ENCODE data around the gene CAMTA1. TPM values are rescaled to one million over a fixed set of nuclear protein-coding genes. Genes with fewer than 3 reads are reported as not detected.

CAMTA1 gene
- total RNA-seq, 2 experiments from 2014 or later = 43.9 to 73.3 TPM

- ChIA-PET CTCF (ENCODE audit: unreplicated experiment) (no interaction called here), POLR2A (no interaction called here)
- H3K4me3 ChIP-seq (ENCODE audit: low read depth, low read length, poor library complexity, severe bottlenecking) = no peak overlapping the region
- H3K79me2 ChIP-seq (ENCODE audit: insufficient read depth, low read depth, low read length) = no peaks in the 10 kb centered on the region
- no TSS peak for BruUV-seq (replicated peaks)
- H4K20me1 ChIP-seq (ENCODE audit: insufficient read depth, low read length) = no peaks in the 10 kb centered on the region
- TF ChIP-seq EZH2phosphoT487 (IDR thresholded peaks at IDR 0.05; ENCODE audit: borderline replicate concordance, low read depth, low read length) (no peak), CTCF (conservative IDR thresholded peaks at IDR 0.05; ENCODE audit: low read length) (no peak)
- H3K9me2 ChIP-seq (ENCODE audit: insufficient read depth, low read length) = no peaks in the 10 kb centered on the region
- intact Hi-C loops (cut with micrococcal nuclease; ENCODE audit: unreplicated experiment) = no loop called here
- no peak overlapping the region for H3K27ac ChIP-seq (ENCODE audit: low read depth, low read length, poor library complexity, severe bottlenecking)
- no peaks in the 10 kb centered on the region for H3K4me1 ChIP-seq (ENCODE audit: insufficient read depth, low read length, poor library complexity, severe bottlenecking)
- no peak overlapping the region for H2AFZ ChIP-seq (ENCODE audit: low read length)
- H3K4me2 ChIP-seq (ENCODE audit: low read length) = no peak overlapping the region
- H3K9me3 ChIP-seq (ENCODE audit: low read length) = no peaks in the 10 kb centered on the region
- no peak for DNase-seq (ENCODE audit: low spot score)
- H3K36me3 ChIP-seq (ENCODE audit: insufficient read depth, low read length) = no peaks in the 10 kb centered on the region
Observed at GRCh38 chr1:6935911-6936690, 150.8 kb downstream of the CAMTA1 start.

- Histone ChIP-seq H3K4me3 (ENCODE audit: low read depth, low read length, poor library complexity, severe bottlenecking) (no peak overlapping the region), H2AFZ (ENCODE audit: low read length) (no peak overlapping the region), H3K9me3 (ENCODE audit: low read length) (no peaks in the 10 kb centered on the region), H3K4me1 (ENCODE audit: insufficient read depth, low read length, poor library complexity, severe bottlenecking) (no peaks in the 10 kb centered on the region), H3K4me2 (ENCODE audit: low read length) (no peak overlapping the region), H3K9me2 (ENCODE audit: insufficient read depth, low read length) (no peaks in the 10 kb centered on the region), H3K36me3 (ENCODE audit: insufficient read depth, low read length) (no peaks in the 10 kb centered on the region), H3K79me2 (ENCODE audit: insufficient read depth, low read depth, low read length) (no peaks in the 10 kb centered on the region), H3K27ac (ENCODE audit: low read depth, low read length, poor library complexity, severe bottlenecking) (no peak overlapping the region), H4K20me1 (ENCODE audit: insufficient read depth, low read length) (no peaks in the 10 kb centered on the region)
- ChIA-PET CTCF (ENCODE audit: unreplicated experiment) (no interaction called here), POLR2A (no interaction called here)
- BruUV-seq (replicated peaks) = no TSS peak
- DNase-seq (ENCODE audit: low spot score) = no peak
- intact Hi-C loops (cut with micrococcal nuclease; ENCODE audit: unreplicated experiment) = no loop called here
- TF ChIP-seq EZH2phosphoT487 (IDR thresholded peaks at IDR 0.05; ENCODE audit: borderline replicate concordance, low read depth, low read length) (no peak), CTCF (conservative IDR thresholded peaks at IDR 0.05; ENCODE audit: low read length) (no peak)
Observed at GRCh38 chr1:6937048-6937447, 151.8 kb downstream of the CAMTA1 start.

DNA sequence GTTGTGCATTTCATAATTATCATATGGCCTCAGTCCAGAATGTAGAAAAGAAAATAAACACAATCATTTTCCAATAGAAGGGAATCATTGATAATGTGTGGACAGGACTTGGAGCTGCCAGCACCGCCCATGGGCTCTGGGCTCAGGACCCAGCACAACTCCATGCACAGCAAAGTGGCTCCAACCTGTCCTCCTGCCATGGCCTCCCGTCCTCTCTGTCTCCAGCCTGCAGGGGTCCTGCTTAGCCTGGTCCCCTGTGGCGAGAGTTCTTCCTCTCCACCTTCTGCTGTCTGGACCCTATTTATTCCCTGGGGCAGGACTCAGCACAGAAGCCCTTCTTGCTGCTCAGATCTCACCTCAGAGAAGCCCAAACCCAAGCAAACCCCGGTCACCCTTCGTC, 154.1 kb downstream of the CAMTA1 start:
- H3K4me2 ChIP-seq (ENCODE audit: low read length) = no peak overlapping the region
- no peak for DNase-seq (ENCODE audit: low spot score)
- no peak overlapping the region for H2AFZ ChIP-seq (ENCODE audit: low read length)
- no peaks in the 10 kb centered on the region for H3K9me2 ChIP-seq (ENCODE audit: insufficient read depth, low read length)
- no peak overlapping the region for H3K4me3 ChIP-seq (ENCODE audit: low read depth, low read length, poor library complexity, severe bottlenecking)
- CTCF ChIA-PET (ENCODE audit: unreplicated experiment) = no interaction called here
- no peaks in the 10 kb centered on the region for H3K79me2 ChIP-seq (ENCODE audit: insufficient read depth, low read depth, low read length)
- H4K20me1 ChIP-seq (ENCODE audit: insufficient read depth, low read length) = no peaks in the 10 kb centered on the region
- POLR2A ChIA-PET = no interaction called here
- H3K27ac ChIP-seq (ENCODE audit: low read depth, low read length, poor library complexity, severe bottlenecking) = no peak overlapping the region
- H3K36me3 ChIP-seq (ENCODE audit: insufficient read depth, low read length) = no peaks in the 10 kb centered on the region
- no peaks in the 10 kb centered on the region for H3K4me1 ChIP-seq (ENCODE audit: insufficient read depth, low read length, poor library complexity, severe bottlenecking)
- intact Hi-C loops (cut with micrococcal nuclease; ENCODE audit: unreplicated experiment) = no loop called here
- H3K9me3 ChIP-seq (ENCODE audit: low read length) = no peaks in the 10 kb centered on the region
- no TSS peak for BruUV-seq (replicated peaks)
- no peak for TF ChIP-seq EZH2phosphoT487 (IDR thresholded peaks at IDR 0.05; ENCODE audit: borderline replicate concordance, low read depth, low read length)
- TF ChIP-seq CTCF (conservative IDR thresholded peaks at IDR 0.05; ENCODE audit: low read length) = no peak
